SK-N-SH (cell line): ENCODE measurements around the gene RCAN2. TPM values are rescaled to one million over a fixed set of nuclear protein-coding genes. Genes with fewer than 3 reads are reported as not detected.

Experiments used
- CTCF ChIA-PET: fragments of 300-600, 350-600 bp; formaldehyde crosslinking; extraction: SDS; loops from one replicate; lab custom pipeline; 2021; lab: Yijun Ruan, JAX
- POLR2A ChIA-PET: fragments of 350-600 bp; sonication (Branson Sonifier 250); formaldehyde crosslinking; extraction: SDS; loops from one replicate; lab custom pipeline; 2020; ENCODE audit warnings: antibody characterized with exemption, inconsistent platforms; lab: Yijun Ruan, JAX
- DNase-seq: peaks from one replicate; pipeline ENCODE4 v3.0.0; 2012
- H2AFZ ChIP-seq: fragments of 200-600 bp; sonication (generic); 2 replicates; pipeline ENCODE4 v1.8.1; 2016; ENCODE audit warnings: antibody characterized with exemption, mild to moderate bottlenecking, low read depth
- H3F3A ChIP-seq: fragments of 200-600 bp; sonication (generic); replicated peaks from 2 replicates; pipeline ENCODE3; 2016; ENCODE audit warnings: antibody characterized with exemption, mild to moderate bottlenecking; ENCODE audit not compliant: insufficient read depth
- H3K27ac ChIP-seq, 2 experiments: fragments of 200-500 bp in 1 of 2; fragments of 200-600 bp in 1 of 2; sonication (Bioruptor generic) in 1 of 2; sonication (generic), shearing (Covaris generic) in 1 of 2; 2 replicates each; pipeline versions ENCODE4 v1.5.1 to v1.6.1; 2014 to 2016; ENCODE audit warnings: low read depth in 2 of 2, inconsistent platforms in 1 of 2, low read length in 1 of 2, mild to moderate bottlenecking in 1 of 2, mixed read lengths in 1 of 2
- H3K27me3 ChIP-seq: fragments of 200-600 bp; sonication (generic), shearing (Covaris generic); 2 replicates; pipeline ENCODE4 v1.6.1; 2016; ENCODE audit warnings: mixed run types; ENCODE audit not compliant: insufficient read depth
- H3K36me3 ChIP-seq, 2 experiments: fragments of 200-500 bp in 1 of 2; fragments of 200-600 bp in 1 of 2; sonication (Bioruptor generic) in 1 of 2; sonication (generic) in 1 of 2; replicated peaks in 1 of 2; 2 replicates each; pipeline versions ENCODE3 to v1.5.1; 2014 to 2016; ENCODE audit warnings: low read length in 1 of 2, mild to moderate bottlenecking in 1 of 2; ENCODE audit not compliant: insufficient read depth in 2 of 2, control insufficient read depth in 1 of 2
- H3K4me1 ChIP-seq, 2 experiments: fragments of 200-500 bp in 1 of 2; fragments of 200-600 bp in 1 of 2; sonication (Bioruptor generic) in 1 of 2; sonication (generic), shearing (Covaris generic) in 1 of 2; 2 replicates each; pipeline versions ENCODE4 v1.5.1 to v1.6.1; 2014 to 2016; ENCODE audit warnings: low read depth in 1 of 2, low read length in 1 of 2, mixed run types in 1 of 2; ENCODE audit not compliant: insufficient read depth in 2 of 2, control insufficient read depth in 1 of 2
- H3K4me2 ChIP-seq: fragments of 200-600 bp; sonication (generic), shearing (Covaris generic); 2 replicates; pipeline ENCODE4 v1.6.1; 2017; ENCODE audit warnings: mixed run types
- H3K4me3 ChIP-seq, 2 experiments: fragments of 200-500 bp in 1 of 2; fragments of 200-600 bp in 1 of 2; sonication (Bioruptor generic) in 1 of 2; sonication (generic), shearing (Covaris generic) in 1 of 2; 2 replicates each; pipeline versions ENCODE4 v1.5.1 to v1.8.1; 2014 to 2016; ENCODE audit warnings: low read depth in 2 of 2, inconsistent platforms in 1 of 2, low read length in 1 of 2, mild to moderate bottlenecking in 1 of 2, mixed read lengths in 1 of 2, moderate library complexity in 1 of 2
- H3K79me2 ChIP-seq: fragments of 200-600 bp; sonication (generic); 2 replicates; pipeline ENCODE4 v1.8.1; 2017; ENCODE audit warnings: mild to moderate bottlenecking; ENCODE audit not compliant: insufficient read depth
- H3K9ac ChIP-seq: fragments of 200-600 bp; sonication (generic); 2 replicates; pipeline ENCODE4 v1.6.1; 2017; ENCODE audit warnings: mixed run types
- H3K9me2 ChIP-seq: fragments of 200-600 bp; sonication (generic); 2 replicates; pipeline ENCODE4 v1.6.1; 2017; ENCODE audit warnings: mixed run types
- H3K9me3 ChIP-seq: fragments of 200-600 bp; sonication (generic); 2 replicates; pipeline ENCODE4 v1.6.1; 2017; ENCODE audit warnings: mixed run types, mild to moderate bottlenecking, moderate library complexity
- H4K20me1 ChIP-seq: fragments of 200-600 bp; sonication (generic); 2 replicates; pipeline ENCODE4 v1.6.1; 2017; ENCODE audit warnings: mild to moderate bottlenecking, mixed run types; ENCODE audit not compliant: insufficient read depth
- CHD2 ChIP-seq: fragments of 150-350 bp; IDR thresholded peaks from 2 replicates; pipeline ENCODE4 v1.6.1; 2018; ENCODE audit warnings: low read length; ENCODE audit not compliant: partially characterized antibody
- EZH2phosphoT487 ChIP-seq: fragments of 200-600 bp; sonication (generic); IDR thresholded peaks from 2 replicates; pipeline ENCODE4 v1.6.1; 2017; ENCODE audit warnings: low read depth, mixed run types, mild to moderate bottlenecking, antibody characterized with exemption, moderate library complexity, borderline replicate concordance
- FOSL2 ChIP-seq: IDR thresholded peaks from 2 replicates; pipeline ENCODE4 v1.4.0; 2012; ENCODE audit warnings: low read depth, mild to moderate bottlenecking, moderate library complexity, borderline replicate concordance
- JUND ChIP-seq: IDR thresholded peaks from 2 replicates; pipeline ENCODE4 v1.4.0; 2012
- MAX ChIP-seq: IDR thresholded peaks from 2 replicates; pipeline ENCODE4 v1.4.0; 2012; ENCODE audit warnings: low read depth
- MEF2A ChIP-seq: IDR thresholded peaks from 2 replicates; pipeline ENCODE4 v1.4.0; 2012; ENCODE audit warnings: low read depth, borderline replicate concordance
- POLR2AphosphoS5 ChIP-seq: IDR thresholded peaks from 2 replicates; pipeline ENCODE4 v1.6.1; 2012; ENCODE audit warnings: low read depth, low read length
- RAD21 ChIP-seq: IDR thresholded peaks from 2 replicates; pipeline ENCODE4 v1.6.1; 2012; ENCODE audit warnings: mild to moderate bottlenecking, low read length
- RCOR1 ChIP-seq: fragments of 150-350 bp; IDR thresholded peaks from 2 replicates; pipeline ENCODE4 v1.6.1; 2017; ENCODE audit warnings: antibody characterized with exemption, low read length
- REST ChIP-seq: IDR thresholded peaks from 2 replicates; pipeline ENCODE4 v1.6.1; 2012; ENCODE audit warnings: mild to moderate bottlenecking, low read depth, low read length, moderate library complexity
- RFX5 ChIP-seq: IDR thresholded peaks from 2 replicates; pipeline ENCODE4 v1.6.1; 2012; ENCODE audit warnings: mild to moderate bottlenecking, improper control_type of control experiment, low read length
- RXRA ChIP-seq: IDR thresholded peaks from 2 replicates; pipeline ENCODE4 v1.4.0; 2012; ENCODE audit warnings: low read depth, mild to moderate bottlenecking, borderline replicate concordance
- TCF12 ChIP-seq: IDR thresholded peaks from 2 replicates; pipeline ENCODE4 v1.4.0; 2012
- YY1 ChIP-seq: IDR thresholded peaks from 2 replicates; pipeline ENCODE4 v1.4.0; 2012; ENCODE audit warnings: low read depth, mild to moderate bottlenecking
- WGBS: methylation state at CpG from one replicate; pipeline ENCODE4 v1.1.6; 2017; ENCODE audit warnings: low lambda C conversion rate; 5-methylcytosine and 5-hydroxymethylcytosine counted together
- polyA plus RNA-seq, 3 experiments: library from polyadenylated mRNA; depleted of rRNA; stranded (reverse); fragments of >200 nt; gene quantifications; 2 replicates each; pipeline ENCODE4 v1.2.3, GENCODE V29; 2012

Gene RCAN2
- polyA plus RNA-seq, 1 of the 3 experiments (the other 2 are of a cell fraction): not detected

GRCh38 chr6:46486181-46486580 is 5.1 kb downstream of the RCAN2 start:
- ChIA-PET CTCF (no interaction called here), POLR2A (no interaction called here)
- no peaks in the 10 kb centered on the region for H3F3A ChIP-seq
- TF ChIP-seq JUND (no peak), MAX (no peak), POLR2AphosphoS5 (no peak), MEF2A (no peak)
- no peak overlapping the region for H3K27ac ChIP-seq
- H3K9ac ChIP-seq: no peak overlapping the region
- no peaks in the 10 kb centered on the region for H3K9me2 ChIP-seq
- no peaks in the 10 kb centered on the region for H3K36me3 ChIP-seq
- H3K27me3 ChIP-seq: peaks cover 22% of the 10 kb centered on the region
- H3K4me1 ChIP-seq: no peaks in the 10 kb centered on the region; a peak in 1 of 4 replicates
- H3K4me2 ChIP-seq: no peak overlapping the region
- 0% methylated on average over 3 of the region's 3 CpGs for WGBS
- H4K20me1 ChIP-seq: no peaks in the 10 kb centered on the region
- no peak overlapping the region for H3K4me3 ChIP-seq
- no peak for DNase-seq
- H3K79me2 ChIP-seq: no peaks in the 10 kb centered on the region
- H2AFZ ChIP-seq: no peak overlapping the region
- no peaks in the 10 kb centered on the region for H3K9me3 ChIP-seq

- ChIA-PET CTCF (no interaction called here), POLR2A (no interaction called here)
- no peak overlapping the region for H3K9ac ChIP-seq
- no peak overlapping the region for H3K4me2 ChIP-seq
- no peaks in the 10 kb centered on the region for H3K36me3 ChIP-seq
- no peaks in the 10 kb centered on the region for H3K9me3 ChIP-seq
- peaks cover 8% of the 10 kb centered on the region for H3K27me3 ChIP-seq
- DNase-seq: no peak
- H4K20me1 ChIP-seq: no peaks in the 10 kb centered on the region
- H3K4me3 ChIP-seq: no peak overlapping the region
- no peaks in the 10 kb centered on the region for H3F3A ChIP-seq
- TF ChIP-seq RCOR1 (no peak), JUND (no peak), YY1 (no peak), EZH2phosphoT487 (no peak)
- TF ChIP-seq, all 33 proteins: peak for 0
- H3K27ac ChIP-seq: no peak overlapping the region
- 5% methylated on average over 6 of the region's 6 CpGs for WGBS
- no peaks in the 10 kb centered on the region for H3K79me2 ChIP-seq
- no peaks in the 10 kb centered on the region for H3K9me2 ChIP-seq
- H3K4me1 ChIP-seq: no peaks in the 10 kb centered on the region
- no peak overlapping the region for H2AFZ ChIP-seq
Measured at GRCh38 chr6:46484081-46484820, 7.0 kb downstream of the RCAN2 start.

- no peaks in the 10 kb centered on the region for H3K27me3 ChIP-seq
- no peak for TF ChIP-seq RXRA
- TF ChIP-seq RAD21: no peak
- TF ChIP-seq RFX5: no peak
- TF ChIP-seq REST: no peak
- TF ChIP-seq FOSL2: no peak
- TF ChIP-seq TCF12: no peak
- no peak for TF ChIP-seq JUND
- no peak for TF ChIP-seq CHD2
- TF ChIP-seq, all 33 proteins: peak for 0
- H4K20me1 ChIP-seq: no peaks in the 10 kb centered on the region
- no peaks in the 10 kb centered on the region for H3K4me1 ChIP-seq
- no peaks in the 10 kb centered on the region for H3K9me2 ChIP-seq
- H2AFZ ChIP-seq: no peak overlapping the region
- ChIA-PET POLR2A (no interaction called here), CTCF (no interaction called here)
- no peak for DNase-seq
- H3K9me3 ChIP-seq: no peaks in the 10 kb centered on the region
- no peak overlapping the region for H3K4me3 ChIP-seq
- no peaks in the 10 kb centered on the region for H3K79me2 ChIP-seq
- H3K27ac ChIP-seq: no peak overlapping the region
- H3K9ac ChIP-seq: no peak overlapping the region
- no peaks in the 10 kb centered on the region for H3F3A ChIP-seq
- H3K36me3 ChIP-seq: no peaks in the 10 kb centered on the region
- no peak overlapping the region for H3K4me2 ChIP-seq
Measured at GRCh38 chr6:46476301-46476700, 14.9 kb downstream of the RCAN2 start.
